ENCODE data around the gene VSTM4.

- no peak for TF ChIP-seq POLR2A (IDR thresholded peaks at IDR 0.05)
- no peak for TF ChIP-seq CTCF (IDR thresholded peaks at IDR 0.05)
- no peak for TF ChIP-seq POLR2AphosphoS5 (IDR thresholded peaks at IDR 0.05)
These were observed 32.1 kb downstream of the VSTM4 start for GRCh38 chr10:49083261-49083660.
